ENCODE measurements around the gene FASTKD2.
A peak's percentile ranks its signal among the peaks of the same experiment; 100 is the strongest.

Gene FASTKD2

DNA sequence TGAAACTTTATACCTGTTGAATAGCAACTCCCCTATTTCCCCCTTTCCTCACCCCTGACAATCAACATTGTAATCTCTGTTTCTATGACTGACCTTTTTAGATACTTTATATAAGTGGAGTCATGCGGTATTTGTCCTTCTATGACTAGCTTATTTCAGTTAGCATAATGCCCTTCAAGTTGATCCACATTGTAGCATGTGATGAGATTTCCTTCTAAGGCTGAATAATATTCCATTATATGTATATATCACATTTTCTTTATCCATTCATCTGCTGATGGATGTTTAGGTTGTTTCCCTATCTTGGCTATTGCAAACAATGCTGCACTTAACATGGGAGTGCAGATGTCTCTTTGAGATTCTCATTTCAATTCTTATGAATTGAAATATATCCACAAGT lies 9.5 kb downstream of the FASTKD2 start:
- no peak overlapping the region for H3K27ac Mint-ChIP-seq
- no peak for DNase-seq (ENCODE audit: low spot score in 2 of 2)
- no peak for ATAC-seq
- no peak overlapping the region for H3K4me3 Mint-ChIP-seq
- peaks cover 99% of the 10 kb centered on the region for H3K36me3 Mint-ChIP-seq
- H3K4me1 Mint-ChIP-seq = peaks cover 27% of the 10 kb centered on the region
- H3K9me3 Mint-ChIP-seq = peaks cover 6% of the 10 kb centered on the region

DNA sequence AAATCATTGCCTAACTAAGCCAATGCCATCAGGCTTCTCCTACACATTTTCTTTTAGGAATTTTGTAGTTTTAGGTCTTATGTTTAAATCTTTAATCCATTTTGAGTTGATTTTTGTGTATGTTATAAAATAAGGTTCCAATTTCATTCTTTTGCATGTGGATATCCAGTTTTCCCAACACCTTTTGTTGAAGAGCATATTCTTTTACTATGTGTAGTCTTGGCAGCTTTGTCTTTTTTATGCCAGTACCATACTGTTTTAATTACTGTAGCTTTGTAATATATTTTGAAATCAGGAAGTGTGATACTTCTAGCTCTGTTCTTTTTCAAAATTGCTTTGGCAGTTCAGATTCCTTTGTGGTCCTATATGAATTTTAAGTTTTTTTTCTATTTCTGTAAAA lies 11.0 kb downstream of the FASTKD2 start:
- no peak overlapping the region for H3K27ac Mint-ChIP-seq
- DNase-seq (ENCODE audit: low spot score in 2 of 2) = no peak

DNA sequence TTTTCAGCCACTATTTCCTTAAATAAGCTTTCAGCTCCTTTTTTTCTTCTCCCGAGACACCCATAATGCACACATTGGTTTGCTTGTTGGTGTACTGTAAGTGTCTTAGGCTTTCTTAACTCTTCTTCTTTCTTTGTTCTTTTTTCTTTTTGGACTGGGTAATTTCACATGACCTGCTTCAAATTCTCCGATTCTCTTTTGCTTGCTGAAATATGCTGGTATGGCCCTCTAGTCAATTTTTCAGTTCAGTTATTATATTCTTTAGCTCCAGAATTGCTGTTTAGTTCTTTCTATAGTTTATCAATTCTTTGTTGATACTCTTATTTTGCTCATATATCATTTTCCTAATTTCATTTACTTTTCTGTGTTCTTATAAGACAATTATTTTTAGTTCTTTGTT lies 15.3 kb downstream of the FASTKD2 start:
- Mint-ChIP-seq H3K4me3 (no peak overlapping the region), H3K36me3 (peaks cover 96% of the 10 kb centered on the region), H3K4me1 (peaks cover 32% of the 10 kb centered on the region), H3K27ac (no peak overlapping the region), H3K9me3 (peaks cover 12% of the 10 kb centered on the region)
- DNase-seq (ENCODE audit: low spot score in 2 of 2) = no peak
- ATAC-seq = no peak

More for the DNA sequence above, 11.0 kb downstream of the FASTKD2 start:
- Mint-ChIP-seq H3K4me1 (peaks cover 27% of the 10 kb centered on the region), H3K36me3 (peaks cover 99% of the 10 kb centered on the region), H3K4me3 (no peak overlapping the region), H3K9me3 (peaks cover 12% of the 10 kb centered on the region)
- no peak for ATAC-seq

DNA sequence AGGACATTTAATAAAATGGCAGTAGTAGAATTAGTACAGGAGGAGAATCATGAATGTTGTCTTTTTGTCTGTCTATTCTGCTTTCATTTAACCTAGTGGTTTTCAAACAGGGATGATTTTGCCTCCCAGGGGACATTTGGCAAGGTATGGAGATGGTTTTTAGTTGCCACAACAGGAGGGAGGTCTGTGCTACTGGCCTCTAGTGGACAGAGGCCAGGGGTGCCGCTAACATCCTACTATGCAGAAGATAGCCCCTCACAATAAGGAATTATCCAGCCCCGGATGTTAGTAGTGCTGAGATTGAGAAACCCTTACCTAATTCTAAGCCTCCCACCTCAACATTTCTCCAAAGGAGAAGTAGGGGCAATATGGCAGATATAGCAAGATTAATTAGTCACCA lies 18.3 kb downstream of the FASTKD2 start:
- Mint-ChIP-seq H3K4me3 (no peak overlapping the region), H3K9me3 (peaks cover 8% of the 10 kb centered on the region), H3K4me1 (peaks cover 23% of the 10 kb centered on the region), H3K27ac (peak overlapping the region; percentile 3), H3K36me3 (peaks cover 97% of the 10 kb centered on the region)
- no peak for DNase-seq (ENCODE audit: low spot score in 2 of 2)
- no peak for ATAC-seq

DNA sequence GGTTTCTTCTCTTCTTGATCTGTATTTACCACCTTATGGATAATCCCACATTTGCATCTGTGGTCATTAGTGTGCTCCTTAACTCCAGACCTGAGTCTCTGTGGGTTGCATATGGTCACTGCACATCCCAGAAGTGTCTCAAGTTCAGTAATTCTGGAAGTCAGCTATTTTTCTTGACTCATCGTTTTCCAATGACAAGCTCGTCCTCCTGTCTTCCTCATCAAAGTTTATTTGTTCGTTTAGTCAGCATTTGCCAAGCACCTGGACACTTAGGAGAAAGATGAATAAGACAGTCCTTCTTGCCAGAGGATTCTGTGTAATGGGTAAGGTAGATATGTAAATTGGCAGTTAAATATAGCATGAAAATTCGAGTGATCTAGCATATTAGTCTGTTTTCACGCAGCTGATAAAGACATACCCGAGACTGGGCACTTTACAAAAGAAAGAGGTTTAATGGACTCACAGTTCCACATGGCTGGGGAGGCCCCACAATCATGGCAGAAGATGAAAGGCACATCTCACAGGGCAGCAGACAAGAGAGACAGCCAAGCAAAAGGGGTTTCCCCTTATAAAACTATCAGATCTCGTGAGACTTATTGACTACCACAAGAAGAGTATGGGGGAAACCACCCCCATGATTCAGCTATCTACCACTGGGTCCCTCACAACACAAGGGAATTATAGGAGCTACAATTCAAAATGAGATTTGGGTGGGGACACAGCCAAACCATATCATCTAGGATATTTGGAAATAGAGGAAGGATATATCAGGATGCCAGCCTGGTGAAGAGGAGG lies 19.4 kb downstream of the FASTKD2 start:
- ATAC-seq (no peak), DNase-seq (ENCODE audit: low spot score in 2 of 2) (no peak)
- peak overlapping the region; percentile 8 for H3K27ac Mint-ChIP-seq
- H3K4me1 Mint-ChIP-seq = peaks cover 18% of the 10 kb centered on the region
- peaks cover 97% of the 10 kb centered on the region for H3K36me3 Mint-ChIP-seq
- H3K4me3 Mint-ChIP-seq = no peak overlapping the region
- H3K9me3 Mint-ChIP-seq = peaks cover 5% of the 10 kb centered on the region

DNA sequence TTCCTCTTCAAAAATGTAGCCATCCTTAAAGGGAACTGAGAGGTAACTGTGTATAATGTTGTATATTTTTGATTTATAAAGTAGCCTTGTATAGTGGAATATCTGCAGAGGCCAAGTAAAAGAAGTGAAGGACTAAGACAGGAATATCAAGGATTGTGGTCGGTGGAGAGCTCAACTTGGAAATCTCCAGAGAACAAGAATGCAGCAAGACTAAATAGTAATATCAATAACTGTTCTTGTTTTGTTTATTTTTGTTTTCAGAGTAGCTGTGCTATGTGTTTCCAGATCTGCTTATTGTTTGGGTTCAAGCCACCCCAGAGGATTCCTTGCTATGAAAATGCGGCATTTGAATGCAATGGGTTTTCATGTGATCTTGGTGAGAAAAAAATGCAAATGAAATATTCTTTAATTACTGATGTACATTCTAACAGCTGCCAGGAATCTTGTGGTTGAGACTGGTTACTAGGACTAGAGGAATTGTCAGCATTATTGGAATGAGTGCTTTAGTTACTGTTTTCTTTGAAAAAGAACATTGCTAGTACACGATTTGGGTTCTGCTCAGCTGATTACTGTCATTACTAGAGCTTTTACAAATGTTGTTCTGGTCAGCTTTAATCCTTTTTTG lies 25.0 kb downstream of the FASTKD2 start:
- DNase-seq (ENCODE audit: low spot score in 2 of 2) (no peak), ATAC-seq (no peak)
- peaks cover 78% of the 10 kb centered on the region for H3K36me3 Mint-ChIP-seq
- H3K27ac Mint-ChIP-seq = peak overlapping the region; percentile 40
- no peak overlapping the region for H3K4me3 Mint-ChIP-seq
- H3K4me1 Mint-ChIP-seq = no peaks in the 10 kb centered on the region
- no peaks in the 10 kb centered on the region for H3K9me3 Mint-ChIP-seq

DNA sequence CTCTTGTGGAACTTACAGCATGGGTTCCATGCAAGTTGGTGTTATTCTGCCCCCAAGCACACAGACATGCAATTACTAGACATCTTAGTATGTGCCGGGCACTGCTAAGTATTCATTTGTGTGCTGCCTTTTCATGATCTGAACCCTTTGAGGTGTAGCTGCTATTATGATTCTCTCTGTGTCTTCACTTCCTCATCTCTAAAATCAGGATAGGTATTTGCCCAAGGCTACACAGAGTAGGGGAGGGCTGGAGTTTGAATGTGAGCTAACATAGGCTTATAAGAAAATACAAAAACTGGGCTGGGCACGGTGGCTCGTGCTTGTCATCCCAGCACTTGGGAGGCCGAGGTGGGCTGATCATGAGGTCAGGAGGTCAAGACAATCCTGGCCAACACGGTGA lies 27.2 kb downstream of the FASTKD2 start:
- H3K36me3 Mint-ChIP-seq = peaks cover 59% of the 10 kb centered on the region
- DNase-seq (ENCODE audit: low spot score in 2 of 2) = no peak
- no peak for ATAC-seq
- H3K4me1 Mint-ChIP-seq = no peaks in the 10 kb centered on the region
- H3K9me3 Mint-ChIP-seq = no peaks in the 10 kb centered on the region
- no peak overlapping the region for H3K4me3 Mint-ChIP-seq
- no peak overlapping the region for H3K27ac Mint-ChIP-seq

DNA sequence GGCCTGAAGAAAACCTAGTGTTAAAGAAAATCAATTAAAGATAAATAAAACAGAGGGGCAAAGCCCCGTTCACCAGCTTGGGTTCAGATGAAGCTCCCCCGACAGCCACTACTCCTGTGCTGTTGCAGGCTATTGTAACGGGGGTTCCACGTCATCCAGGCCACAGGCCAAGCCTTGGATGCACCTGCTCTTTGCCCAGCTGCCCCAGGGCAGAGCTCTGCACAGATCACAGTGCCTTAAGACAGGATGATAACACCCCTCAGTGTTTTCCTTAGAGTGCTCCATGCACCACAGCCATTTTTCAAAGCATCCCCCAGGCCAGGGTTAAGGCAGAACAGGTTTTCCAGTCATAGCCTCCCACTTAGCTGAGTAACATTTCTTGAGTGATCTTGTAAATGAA lies 32.0 kb downstream of the FASTKD2 start:
- Mint-ChIP-seq H3K36me3 (peaks cover 12% of the 10 kb centered on the region), H3K27ac (peak overlapping the region; percentile 6), H3K4me1 (peaks cover 7% of the 10 kb centered on the region), H3K4me3 (no peak overlapping the region), H3K9me3 (no peaks in the 10 kb centered on the region)
- no peak for DNase-seq (ENCODE audit: low spot score in 2 of 2)
- ATAC-seq = no peak

DNA sequence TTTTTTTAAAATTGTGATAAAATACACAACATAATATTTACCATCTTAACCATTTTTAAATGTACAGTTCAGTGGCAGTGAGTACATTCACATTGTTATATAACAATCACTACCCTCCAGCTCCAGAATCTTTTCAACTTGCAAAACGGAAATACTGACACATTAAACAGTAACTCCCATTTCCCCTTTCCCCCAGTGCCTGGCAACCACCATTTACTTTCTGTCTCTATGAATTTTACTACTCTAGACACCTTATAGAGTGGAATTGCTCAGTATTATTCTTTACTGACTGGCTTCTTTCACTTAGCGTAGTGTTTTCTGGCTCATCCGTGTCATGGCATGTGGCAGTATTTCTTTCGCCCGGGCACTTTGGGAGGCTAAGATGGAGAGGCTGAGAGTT lies 32.6 kb downstream of the FASTKD2 start:
- Mint-ChIP-seq H3K4me3 (no peak overlapping the region), H3K9me3 (no peaks in the 10 kb centered on the region), H3K4me1 (peaks cover 13% of the 10 kb centered on the region), H3K36me3 (peaks cover 6% of the 10 kb centered on the region), H3K27ac (peak overlapping the region; percentile 6)
- ATAC-seq (peak; percentile 48), DNase-seq (ENCODE audit: low spot score in 2 of 2) (no peak)

DNA sequence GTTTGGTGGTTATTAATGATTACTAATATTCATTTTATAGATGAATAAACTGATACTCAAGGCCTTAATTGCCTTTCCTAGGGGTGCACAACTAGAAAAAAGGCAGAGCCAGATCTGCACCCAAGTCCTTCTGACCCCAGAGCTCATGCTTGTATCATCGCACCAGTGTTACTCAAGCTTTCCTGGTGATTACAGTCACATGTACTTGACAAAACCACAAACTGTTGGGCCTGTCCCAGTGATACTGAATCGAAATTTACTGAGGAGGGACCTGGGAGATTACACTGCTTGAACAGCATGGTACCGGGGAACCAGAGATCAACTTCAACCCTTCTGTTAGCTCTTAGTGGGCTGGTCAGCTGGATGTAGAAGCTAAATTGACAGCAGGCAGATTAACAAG lies 33.7 kb downstream of the FASTKD2 start:
- Mint-ChIP-seq H3K36me3 (peaks cover 6% of the 10 kb centered on the region), H3K4me1 (peaks cover 15% of the 10 kb centered on the region), H3K27ac (no peak overlapping the region), H3K4me3 (no peak overlapping the region), H3K9me3 (no peaks in the 10 kb centered on the region)
- ATAC-seq (peak; percentile 75), DNase-seq (ENCODE audit: low spot score in 2 of 2) (no peak)

DNA sequence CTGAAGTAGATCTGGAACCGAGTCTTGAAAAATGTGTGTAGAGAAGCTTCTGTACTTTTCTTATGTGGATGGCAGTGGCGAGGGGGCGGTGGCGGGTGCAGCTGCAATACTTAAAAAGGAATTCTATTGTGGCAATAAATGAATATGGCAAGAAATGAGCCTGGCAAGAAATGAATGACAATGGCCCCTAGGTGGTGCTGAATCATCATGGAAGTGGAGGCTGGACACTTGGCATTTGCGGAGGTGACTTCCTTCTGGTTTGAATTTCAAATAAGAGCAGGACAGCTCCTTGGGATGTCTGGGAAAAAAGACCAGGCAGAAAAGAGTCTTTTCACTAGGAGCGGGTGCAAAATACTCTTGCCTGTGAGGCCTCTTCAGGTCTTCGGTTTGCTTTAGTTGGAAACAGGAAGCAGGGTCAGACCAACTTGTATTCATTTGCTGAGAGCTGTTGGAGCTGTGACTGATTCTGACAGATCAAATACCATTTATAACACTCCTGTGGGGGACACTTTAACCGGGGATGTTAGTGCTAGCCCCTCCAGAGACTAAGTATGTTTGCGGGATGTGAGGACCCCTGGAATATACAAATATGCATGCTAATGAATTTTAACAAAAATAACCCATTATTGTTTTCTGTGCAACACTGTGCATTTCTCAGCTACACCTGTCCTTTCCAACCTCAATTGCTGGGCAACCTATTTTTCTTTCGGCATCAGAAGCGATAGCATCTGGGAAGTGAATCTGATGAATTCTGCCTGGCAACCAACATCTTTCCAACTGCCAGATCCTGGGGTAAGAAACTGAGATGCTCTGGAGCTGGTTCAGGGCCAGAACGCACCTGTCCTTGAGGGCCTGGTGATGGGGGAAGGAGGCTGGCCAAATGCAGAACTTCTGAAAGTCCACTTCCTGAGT lies 35.4 kb downstream of the FASTKD2 start:
- no peak overlapping the region for H3K4me3 Mint-ChIP-seq
- peaks cover 15% of the 10 kb centered on the region for H3K4me1 Mint-ChIP-seq
- DNase-seq (ENCODE audit: low spot score in 2 of 2) (no peak), ATAC-seq (no peak)
- no peaks in the 10 kb centered on the region for H3K9me3 Mint-ChIP-seq
- H3K27ac Mint-ChIP-seq = peak overlapping the region; percentile 71
- peaks cover under 1% of the 10 kb centered on the region for H3K36me3 Mint-ChIP-seq

DNA sequence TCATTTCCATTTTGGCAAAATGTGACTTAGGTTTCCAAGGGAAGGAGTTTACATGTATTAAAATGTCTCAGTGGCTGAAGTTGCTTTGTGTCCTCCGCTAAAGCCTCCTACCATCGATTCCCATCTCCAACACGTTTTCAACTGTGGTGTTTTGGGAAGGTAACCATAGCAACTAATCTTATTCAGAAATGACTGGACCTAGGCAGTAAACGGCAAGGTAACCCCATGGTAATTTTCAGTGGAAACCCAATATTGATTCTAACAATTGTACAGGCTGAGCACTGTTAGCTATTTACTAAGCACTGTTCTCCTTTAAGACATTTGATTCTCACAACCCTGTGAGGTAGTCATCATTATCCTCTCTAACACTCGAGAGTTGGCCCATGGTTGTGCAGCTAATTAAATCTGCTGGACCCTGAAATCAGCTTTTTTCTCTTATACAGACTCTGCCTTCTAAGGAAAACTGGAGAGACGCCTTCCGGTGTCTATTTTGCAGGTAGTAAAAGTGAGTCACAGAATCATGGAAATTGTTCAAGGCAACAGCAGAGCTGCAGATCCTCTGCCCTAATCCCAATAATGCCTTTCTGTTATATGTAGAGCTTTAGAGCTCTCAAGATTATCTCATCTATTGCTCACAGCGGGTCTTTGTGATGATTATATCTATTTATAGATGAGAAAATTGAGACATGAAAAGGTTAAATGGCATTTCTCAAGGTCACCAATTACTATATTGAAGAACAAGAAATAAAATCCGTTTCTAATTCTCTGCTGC lies 36.2 kb downstream of the FASTKD2 start:
- Mint-ChIP-seq H3K4me1 (peaks cover 15% of the 10 kb centered on the region), H3K36me3 (no peaks in the 10 kb centered on the region), H3K27ac (no peak overlapping the region), H3K9me3 (no peaks in the 10 kb centered on the region), H3K4me3 (no peak overlapping the region)
- no peak for ATAC-seq
- DNase-seq (ENCODE audit: low spot score in 2 of 2) = no peak

DNA sequence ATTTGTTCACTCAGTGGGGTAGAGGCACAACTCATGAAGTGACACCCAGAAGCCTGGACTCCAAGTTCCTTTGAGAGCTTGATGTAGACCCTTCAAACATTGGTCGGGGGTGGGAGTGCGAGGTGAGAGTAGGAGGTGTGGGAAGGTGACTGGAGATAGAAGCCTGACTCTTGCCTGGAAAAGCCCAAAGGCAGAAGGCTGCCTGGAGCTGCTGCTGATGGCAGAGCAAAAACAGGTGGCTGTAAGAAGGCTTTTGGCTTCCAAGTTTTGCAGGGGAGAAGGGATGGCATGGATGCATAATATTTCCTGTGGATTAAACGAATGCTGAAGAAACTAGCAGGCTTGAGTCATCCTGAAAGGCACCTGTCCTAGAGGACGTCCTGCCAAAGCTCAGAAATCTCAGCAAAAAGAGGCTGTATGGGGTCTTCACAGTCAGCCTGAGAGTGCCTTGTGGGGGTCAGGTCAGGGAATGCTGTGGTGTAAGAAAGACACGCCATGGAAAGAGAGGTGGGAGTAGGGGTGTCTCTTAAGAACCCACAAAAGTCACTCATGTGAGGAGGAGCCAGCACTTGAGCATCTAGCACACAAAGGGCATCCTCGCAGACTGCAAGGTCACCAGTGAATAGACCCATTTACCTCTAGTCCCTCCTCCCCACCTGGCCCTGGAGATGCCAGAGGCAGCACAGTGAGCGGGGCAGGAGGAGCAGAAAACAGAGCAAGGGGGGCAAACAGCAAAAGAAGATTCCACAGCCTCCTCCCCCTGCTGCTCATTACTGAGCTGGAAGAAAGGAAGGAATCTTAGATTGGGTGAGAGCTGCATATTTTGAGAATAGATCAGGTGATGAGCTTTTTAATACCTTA lies 37.5 kb downstream of the FASTKD2 start:
- H3K4me1 Mint-ChIP-seq = peaks cover 13% of the 10 kb centered on the region
- no peaks in the 10 kb centered on the region for H3K9me3 Mint-ChIP-seq
- peak overlapping the region; percentile 56 for H3K27ac Mint-ChIP-seq

DNA sequence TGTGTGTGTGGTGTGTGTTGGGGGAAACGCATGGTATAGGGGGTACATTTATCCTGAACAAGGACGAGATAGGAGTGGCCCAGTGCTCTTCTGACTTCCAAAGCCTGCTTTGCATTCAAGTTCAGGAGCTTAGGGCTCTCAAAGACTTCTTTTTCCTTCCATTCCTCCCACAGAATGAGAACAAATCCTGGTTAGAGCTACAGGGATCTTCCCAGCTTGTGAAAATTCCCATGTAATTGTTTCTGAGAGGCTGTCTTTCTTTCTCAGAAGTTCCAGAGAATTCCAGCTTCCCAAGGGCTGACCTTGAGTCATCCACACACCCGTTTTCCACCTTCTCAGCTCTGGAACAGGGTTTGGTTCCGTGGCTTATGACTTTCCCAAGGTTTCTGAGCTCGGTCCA lies 38.9 kb downstream of the FASTKD2 start:
- Mint-ChIP-seq H3K9me3 (no peaks in the 10 kb centered on the region), H3K4me3 (no peak overlapping the region), H3K4me1 (peaks cover 9% of the 10 kb centered on the region), H3K27ac (no peak overlapping the region), H3K36me3 (no peaks in the 10 kb centered on the region)
- ATAC-seq (no peak), DNase-seq (ENCODE audit: low spot score in 2 of 2) (no peak)

More for the DNA sequence above, 37.5 kb downstream of the FASTKD2 start:
- Mint-ChIP-seq H3K4me3 (no peak overlapping the region), H3K36me3 (no peaks in the 10 kb centered on the region)
- ATAC-seq (no peak), DNase-seq (ENCODE audit: low spot score in 2 of 2) (no peak)
